Neural progenitor cell (in vitro differentiated cells): Measurements from ENCODE around the gene NOL3. TPM values are rescaled to one million over a fixed set of nuclear protein-coding genes. Genes with fewer than 3 reads are reported as not detected.

Experiments
- DNase-seq: peaks from one replicate; pipeline ENCODE4 v3.0.0-alpha.2; 2016; ENCODE audit warnings: low spot score
- H2AFZ ChIP-seq: fragments of 200-600 bp; sonication (generic); replicated peaks from 2 replicates; pipeline ENCODE4 v1.6.1; 2016; ENCODE audit warnings: antibody characterized with exemption
- H3F3A ChIP-seq: fragments of 200-600 bp; sonication (generic); 2 replicates; pipeline ENCODE4 v1.6.1; 2016; ENCODE audit warnings: antibody characterized with exemption, low read depth
- H3K27ac ChIP-seq: fragments of 200-600 bp; sonication (generic); 2 replicates; pipeline ENCODE4 v1.5.1; 2016; ENCODE audit warnings: mild to moderate bottlenecking
- H3K27me3 ChIP-seq: fragments of 200-600 bp; sonication (generic); 2 replicates; pipeline ENCODE4 v1.6.1; 2016; ENCODE audit warnings: mild to moderate bottlenecking, moderate library complexity
- H3K36me3 ChIP-seq: fragments of 200-600 bp; sonication (generic); 2 replicates; pipeline ENCODE4 v1.5.1; 2016
- H3K4me1 ChIP-seq: fragments of 200-600 bp; sonication (generic); 2 replicates; pipeline ENCODE4 v1.6.1; 2016; ENCODE audit warnings: mixed run types
- H3K4me2 ChIP-seq: fragments of 200-600 bp; sonication (generic); 2 replicates; pipeline ENCODE4 v1.6.1; 2016
- H3K4me3 ChIP-seq: fragments of 200-600 bp; sonication (generic); 2 replicates; pipeline ENCODE4 v1.5.1; 2016
- H3K79me2 ChIP-seq: fragments of 200-600 bp; sonication (generic); 2 replicates; pipeline ENCODE4 v1.6.1; 2016; ENCODE audit warnings: low read depth
- H3K9ac ChIP-seq: fragments of 200-600 bp; sonication (generic); 2 replicates; pipeline ENCODE4 v1.6.1; 2016
- H3K9me3 ChIP-seq: fragments of 200-600 bp; sonication (generic); 2 replicates; pipeline ENCODE4 v1.5.1; 2016; ENCODE audit warnings: low read depth
- H4K20me1 ChIP-seq: fragments of 200-600 bp; sonication (generic); 2 replicates; pipeline ENCODE4 v1.6.1; 2016; ENCODE audit warnings: low read depth
- H3K27ac Mint-ChIP-seq: 3 replicates; pipeline ENCODE4 v1.8.0; 2021; ENCODE audit warnings: mixed read lengths
- H3K27me3 Mint-ChIP-seq: 2 replicates; pipeline ENCODE4 v1.8.0; 2022; ENCODE audit warnings: low read depth, mild to moderate bottlenecking, inconsistent platforms, moderate library complexity, mixed read lengths; ENCODE audit not compliant: insufficient read depth
- H3K36me3 Mint-ChIP-seq: 3 replicates; pipeline ENCODE4 v1.8.0; 2021; ENCODE audit warnings: mixed read lengths
- H3K4me1 Mint-ChIP-seq: 3 replicates; pipeline ENCODE4 v1.8.0; 2021; ENCODE audit warnings: mixed read lengths
- H3K4me3 Mint-ChIP-seq: 3 replicates; pipeline ENCODE4 v1.8.0; 2021; ENCODE audit warnings: mild to moderate bottlenecking, moderate library complexity, mixed read lengths
- H3K9me3 Mint-ChIP-seq: 3 replicates; pipeline ENCODE4 v1.8.0; 2020; ENCODE audit warnings: mixed read lengths
- EZH2 ChIP-seq: fragments of 200-600 bp; sonication (generic); IDR thresholded peaks from 2 replicates; pipeline ENCODE4 v1.6.1; 2017; ENCODE audit warnings: antibody characterized with exemption, mild to moderate bottlenecking, moderate library complexity
- EZH2phosphoT487 ChIP-seq: fragments of 200-600 bp; sonication (generic); IDR thresholded peaks from 2 replicates; pipeline ENCODE4 v1.6.1; 2017; ENCODE audit warnings: antibody characterized with exemption
- total RNA-seq: library from RNA; depleted of rRNA; stranded (reverse); fragments of >200 nt; gene quantifications from 2 replicates; pipeline ENCODE4 v1.2.3, GENCODE V29; 2015; ENCODE audit warnings: low replicate concordance
- TF ChIP-seq, protein P1 (sequence below): fragments of 200-600 bp; sonication (generic); IDR thresholded peaks from 2 replicates; pipeline ENCODE4 v1.5.1; 2017; ENCODE audit warnings: antibody characterized with exemption, mild to moderate bottlenecking

Gene NOL3
- total RNA-seq, 1 donor from 2014 or later = 0.37 TPM

- Mint-ChIP-seq H3K4me1 (peaks cover 15% of the 10 kb centered on the region), H3K4me3 (no peak overlapping the region), H3K27me3 (peaks cover 17% of the 10 kb centered on the region), H3K9me3 (no peaks in the 10 kb centered on the region), H3K27ac (no peak overlapping the region), H3K36me3 (no peaks in the 10 kb centered on the region)
- Histone ChIP-seq H3F3A (peaks cover 15% of the 10 kb centered on the region), H3K27me3 (peaks cover 33% of the 10 kb centered on the region), H2AFZ (no peak overlapping the region), H3K79me2 (peaks cover 14% of the 10 kb centered on the region), H3K9me3 (no peaks in the 10 kb centered on the region), H3K4me3 (no peak overlapping the region), H3K4me2 (no peak overlapping the region), H3K36me3 (no peaks in the 10 kb centered on the region), H3K27ac (no peak overlapping the region), H3K4me1 (peaks cover 12% of the 10 kb centered on the region), H3K9ac (no peak overlapping the region), H4K20me1 (peaks cover 25% of the 10 kb centered on the region)
- no peak for DNase-seq
- no peak for TF ChIP-seq EZH2phosphoT487
- TF ChIP-seq EZH2 = no peak
- TF ChIP-seq, protein P1, sequence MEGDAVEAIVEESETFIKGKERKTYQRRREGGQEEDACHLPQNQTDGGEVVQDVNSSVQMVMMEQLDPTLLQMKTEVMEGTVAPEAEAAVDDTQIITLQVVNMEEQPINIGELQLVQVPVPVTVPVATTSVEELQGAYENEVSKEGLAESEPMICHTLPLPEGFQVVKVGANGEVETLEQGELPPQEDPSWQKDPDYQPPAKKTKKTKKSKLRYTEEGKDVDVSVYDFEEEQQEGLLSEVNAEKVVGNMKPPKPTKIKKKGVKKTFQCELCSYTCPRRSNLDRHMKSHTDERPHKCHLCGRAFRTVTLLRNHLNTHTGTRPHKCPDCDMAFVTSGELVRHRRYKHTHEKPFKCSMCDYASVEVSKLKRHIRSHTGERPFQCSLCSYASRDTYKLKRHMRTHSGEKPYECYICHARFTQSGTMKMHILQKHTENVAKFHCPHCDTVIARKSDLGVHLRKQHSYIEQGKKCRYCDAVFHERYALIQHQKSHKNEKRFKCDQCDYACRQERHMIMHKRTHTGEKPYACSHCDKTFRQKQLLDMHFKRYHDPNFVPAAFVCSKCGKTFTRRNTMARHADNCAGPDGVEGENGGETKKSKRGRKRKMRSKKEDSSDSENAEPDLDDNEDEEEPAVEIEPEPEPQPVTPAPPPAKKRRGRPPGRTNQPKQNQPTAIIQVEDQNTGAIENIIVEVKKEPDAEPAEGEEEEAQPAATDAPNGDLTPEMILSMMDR = no peak
Observed at GRCh38 chr16:67187175-67187890, 17.0 kb downstream of the NOL3 start.

DNA sequence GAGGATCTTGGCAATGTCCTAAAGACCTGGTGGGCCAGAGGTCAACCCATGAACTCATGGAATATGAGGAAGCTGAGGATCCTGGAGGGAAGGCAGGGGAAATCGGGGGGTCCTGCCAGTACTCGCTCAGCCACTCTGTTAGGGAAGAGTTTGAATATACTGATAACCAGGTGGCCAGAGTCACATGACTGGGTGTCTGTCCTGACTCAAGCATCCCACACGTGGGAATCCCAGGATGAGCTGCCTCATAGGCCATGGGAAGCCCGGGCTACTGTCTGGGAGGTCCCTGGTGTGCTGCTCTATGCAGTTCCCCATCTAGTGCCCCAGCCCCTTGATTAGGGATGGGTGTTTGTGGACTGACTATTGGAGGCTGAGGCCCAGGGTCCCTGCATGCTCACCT lies 18.0 kb downstream of the NOL3 start:
- Histone ChIP-seq H3K27me3 (peaks cover 33% of the 10 kb centered on the region), H3K4me3 (no peak overlapping the region), H3K79me2 (peaks cover 14% of the 10 kb centered on the region), H2AFZ (no peak overlapping the region), H3K4me2 (no peak overlapping the region), H3K9ac (no peak overlapping the region), H4K20me1 (peaks cover 35% of the 10 kb centered on the region), H3K9me3 (no peaks in the 10 kb centered on the region), H3K27ac (no peak overlapping the region), H3K4me1 (peaks cover 14% of the 10 kb centered on the region), H3F3A (peaks cover 15% of the 10 kb centered on the region), H3K36me3 (no peaks in the 10 kb centered on the region)
- TF ChIP-seq EZH2phosphoT487 = no peak
- TF ChIP-seq, protein P1 = no peak
- TF ChIP-seq EZH2 = no peak
- peaks cover 24% of the 10 kb centered on the region for H3K4me1 Mint-ChIP-seq
- H3K4me3 Mint-ChIP-seq = no peak overlapping the region
- DNase-seq = no peak
- peaks cover 17% of the 10 kb centered on the region for H3K27me3 Mint-ChIP-seq
- H3K36me3 Mint-ChIP-seq = peaks cover 2% of the 10 kb centered on the region
- no peak overlapping the region for H3K27ac Mint-ChIP-seq
- H3K9me3 Mint-ChIP-seq = no peaks in the 10 kb centered on the region

DNA sequence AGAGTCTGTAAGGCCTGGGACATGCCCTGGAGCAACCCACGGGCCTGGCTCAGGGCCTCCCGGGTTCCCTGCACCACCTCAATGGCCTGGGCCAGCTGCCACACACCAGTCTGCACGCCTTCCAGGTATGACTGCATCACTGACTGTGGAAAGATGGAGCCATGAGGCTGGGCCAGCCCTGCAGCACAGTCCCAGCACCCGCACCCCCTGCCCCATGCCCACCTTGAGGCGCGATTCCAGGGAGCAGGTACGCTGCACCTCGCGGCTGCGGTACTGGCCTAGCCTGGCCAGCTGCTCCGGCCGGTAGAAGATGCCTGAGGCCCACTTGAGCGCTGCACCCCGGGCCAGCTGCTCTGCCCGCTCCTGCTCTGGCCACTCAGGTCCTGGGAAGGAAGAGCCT lies 18.5 kb downstream of the NOL3 start:
- H3K4me1 ChIP-seq = peaks cover 14% of the 10 kb centered on the region
- H3K4me3 Mint-ChIP-seq = no peak overlapping the region
- no peak for DNase-seq
- H3F3A ChIP-seq = peaks cover 14% of the 10 kb centered on the region
- H4K20me1 ChIP-seq = peaks cover 40% of the 10 kb centered on the region
- no peak overlapping the region for H2AFZ ChIP-seq
- TF ChIP-seq EZH2 (no peak), EZH2phosphoT487 (no peak)
- TF ChIP-seq, protein P1 = no peak
- peaks cover 2% of the 10 kb centered on the region for H3K36me3 Mint-ChIP-seq
- no peak overlapping the region for H3K4me3 ChIP-seq
- H3K27ac Mint-ChIP-seq = no peak overlapping the region
- no peaks in the 10 kb centered on the region for H3K9me3 ChIP-seq
- peaks cover 18% of the 10 kb centered on the region for H3K79me2 ChIP-seq
- no peak overlapping the region for H3K9ac ChIP-seq
- no peaks in the 10 kb centered on the region for H3K36me3 ChIP-seq
- peaks cover 28% of the 10 kb centered on the region for H3K4me1 Mint-ChIP-seq
- H3K27me3 ChIP-seq = peaks cover 33% of the 10 kb centered on the region
- no peak overlapping the region for H3K4me2 ChIP-seq
- H3K27me3 Mint-ChIP-seq = peaks cover 17% of the 10 kb centered on the region
- H3K9me3 Mint-ChIP-seq = no peaks in the 10 kb centered on the region
- no peak overlapping the region for H3K27ac ChIP-seq
